ENCODE results near the gene RELN.

DNA sequence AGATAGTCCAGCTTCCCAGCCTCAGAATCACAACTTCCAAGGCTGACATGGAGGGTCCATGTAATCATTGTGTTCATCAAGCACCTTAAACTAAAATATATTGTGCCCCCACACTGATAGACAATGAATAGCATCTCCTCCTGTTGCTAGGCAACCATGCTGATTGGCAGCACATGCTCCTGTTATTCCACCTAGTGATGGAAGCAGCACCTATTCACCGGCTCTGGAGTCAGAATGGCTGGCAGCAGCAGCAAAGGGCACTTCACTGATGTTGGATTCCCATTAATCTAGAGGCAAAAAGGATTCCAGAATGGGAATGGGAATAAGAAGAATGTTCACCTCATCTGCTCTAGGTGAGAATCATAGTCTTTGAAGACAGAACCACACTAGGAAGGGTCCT is 55.0 kb downstream of the RELN start:
- TF ChIP-seq, protein P1, sequence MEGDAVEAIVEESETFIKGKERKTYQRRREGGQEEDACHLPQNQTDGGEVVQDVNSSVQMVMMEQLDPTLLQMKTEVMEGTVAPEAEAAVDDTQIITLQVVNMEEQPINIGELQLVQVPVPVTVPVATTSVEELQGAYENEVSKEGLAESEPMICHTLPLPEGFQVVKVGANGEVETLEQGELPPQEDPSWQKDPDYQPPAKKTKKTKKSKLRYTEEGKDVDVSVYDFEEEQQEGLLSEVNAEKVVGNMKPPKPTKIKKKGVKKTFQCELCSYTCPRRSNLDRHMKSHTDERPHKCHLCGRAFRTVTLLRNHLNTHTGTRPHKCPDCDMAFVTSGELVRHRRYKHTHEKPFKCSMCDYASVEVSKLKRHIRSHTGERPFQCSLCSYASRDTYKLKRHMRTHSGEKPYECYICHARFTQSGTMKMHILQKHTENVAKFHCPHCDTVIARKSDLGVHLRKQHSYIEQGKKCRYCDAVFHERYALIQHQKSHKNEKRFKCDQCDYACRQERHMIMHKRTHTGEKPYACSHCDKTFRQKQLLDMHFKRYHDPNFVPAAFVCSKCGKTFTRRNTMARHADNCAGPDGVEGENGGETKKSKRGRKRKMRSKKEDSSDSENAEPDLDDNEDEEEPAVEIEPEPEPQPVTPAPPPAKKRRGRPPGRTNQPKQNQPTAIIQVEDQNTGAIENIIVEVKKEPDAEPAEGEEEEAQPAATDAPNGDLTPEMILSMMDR (IDR thresholded peaks at IDR 0.05), result no peak
- TF ChIP-seq ZFX (IDR thresholded peaks at IDR 0.05; ENCODE audit: borderline replicate concordance), result no peak

All from 22Rv1 (cell line).